GM23248 (cell line): Measurements from ENCODE around the gene PRPF38B.

ENCODE experiments used
- EZH2 ChIP-seq: fragments of 200-600 bp; sonication (generic); IDR thresholded peaks from 2 replicates; pipeline ENCODE4 v1.6.1; 2018; ENCODE audit warnings: antibody characterized with exemption, mild to moderate bottlenecking; ENCODE audit not compliant: insufficient read depth, poor library complexity, severe bottlenecking
- EZH2phosphoT487 ChIP-seq: fragments of 200-600 bp; sonication (generic); IDR thresholded peaks from 2 replicates; pipeline ENCODE4 v1.6.1; 2018; ENCODE audit warnings: antibody characterized with exemption, moderate library complexity, mild to moderate bottlenecking, low read depth; ENCODE audit not compliant: insufficient read depth

- no peak for TF ChIP-seq EZH2
- TF ChIP-seq EZH2phosphoT487: no peak
Observed at GRCh38 chr1:108719656-108720435, 27.7 kb downstream of the PRPF38B start.
